ENCODE results near the gene TRIO. TPM values are rescaled to one million over a fixed set of nuclear protein-coding genes. Genes with fewer than 3 reads are reported as not detected.

TRIO gene
- total RNA-seq, 3 donors from 2014 or later (not counting 1 experiment from before 2014, with no cell fraction given) = 84.6 to 136 (median 94.3) TPM

- Histone ChIP-seq H3K27ac (ENCODE audit: low read length) (no peak overlapping the region), H3K4me3 (ENCODE audit: low read length) (no peak overlapping the region), H3K36me3 (ENCODE audit: control insufficient read depth, insufficient read depth, low read length) (no peaks in the 10 kb centered on the region), H3K27me3 (ENCODE audit: control insufficient read depth, insufficient read depth, low read length) (no peaks in the 10 kb centered on the region), H3K4me1 (ENCODE audit: control insufficient read depth, insufficient read depth, low read length) (no peaks in the 10 kb centered on the region), H3K9me3 (ENCODE audit: control insufficient read depth, insufficient read depth, low read length) (no peaks in the 10 kb centered on the region)
- DNase-seq (no peak), ATAC-seq (no peak)
- H3K27me3 Mint-ChIP-seq (ENCODE audit: low read depth in 2 of 2) = peaks cover 5 to 10% of the 10 kb centered on the region in 2 donors
- no peak overlapping the region for H3K4me3 Mint-ChIP-seq
- peaks cover 3 to 5% of the 10 kb centered on the region in 2 donors for H3K9me3 Mint-ChIP-seq
- no peak for TF ChIP-seq CTCF (IDR thresholded peaks at IDR 0.05)
- 80% methylated on average over 3 of the region's 3 CpGs for WGBS (ENCODE audit: insufficient coverage)
- intact Hi-C loops (cut with micrococcal nuclease) = no loop called here
- no peak overlapping the region for H3K27ac Mint-ChIP-seq
- peaks cover 6 to 7% of the 10 kb centered on the region in 2 donors for H3K4me1 Mint-ChIP-seq
- peaks cover 15% of the 10 kb centered on the region for H3K36me3 Mint-ChIP-seq
Observed at GRCh38 chr5:14545308-14545707, 402.2 kb downstream of the TRIO start.

- intact Hi-C loops (cut with micrococcal nuclease) = no loop called here
- H3K36me3 ChIP-seq (ENCODE audit: control insufficient read depth, insufficient read depth, low read length) = no peaks in the 10 kb centered on the region
- H3K27me3 ChIP-seq (ENCODE audit: control insufficient read depth, insufficient read depth, low read length) = no peaks in the 10 kb centered on the region
- H3K9me3 Mint-ChIP-seq = peaks cover 3 to 5% of the 10 kb centered on the region in 2 donors
- WGBS (ENCODE audit: insufficient coverage) = 55% methylated on average over 1 of the region's 1 CpG
- no peak overlapping the region for H3K4me3 Mint-ChIP-seq
- no peak for DNase-seq
- H3K36me3 Mint-ChIP-seq = peaks cover 12% of the 10 kb centered on the region
- H3K4me1 Mint-ChIP-seq = peaks cover 6 to 7% of the 10 kb centered on the region in 2 donors
- ATAC-seq = no peak
- no peaks in the 10 kb centered on the region for H3K4me1 ChIP-seq (ENCODE audit: control insufficient read depth, insufficient read depth, low read length)
- peaks cover 5 to 16% of the 10 kb centered on the region in 2 donors for H3K27me3 Mint-ChIP-seq (ENCODE audit: low read depth in 2 of 2)
- H3K27ac Mint-ChIP-seq = no peak overlapping the region
- TF ChIP-seq CTCF (IDR thresholded peaks at IDR 0.05) = no peak
- H3K4me3 ChIP-seq (ENCODE audit: low read length) = no peak overlapping the region
- H3K9me3 ChIP-seq (ENCODE audit: control insufficient read depth, insufficient read depth, low read length) = no peaks in the 10 kb centered on the region
- H3K27ac ChIP-seq (ENCODE audit: low read length) = no peak overlapping the region
Observed at GRCh38 chr5:14545862-14546261, 402.7 kb downstream of the TRIO start.

GRCh38 chr5:14547666-14548065, 404.5 kb downstream of the TRIO start:
- Histone ChIP-seq H3K27me3 (ENCODE audit: control insufficient read depth, insufficient read depth, low read length) (no peaks in the 10 kb centered on the region), H3K4me3 (ENCODE audit: low read length) (no peak overlapping the region), H3K9me3 (ENCODE audit: control insufficient read depth, insufficient read depth, low read length) (no peaks in the 10 kb centered on the region), H3K36me3 (ENCODE audit: control insufficient read depth, insufficient read depth, low read length) (no peaks in the 10 kb centered on the region), H3K27ac (ENCODE audit: low read length) (no peak overlapping the region), H3K4me1 (ENCODE audit: control insufficient read depth, insufficient read depth, low read length) (no peaks in the 10 kb centered on the region)
- no peaks in the 10 kb centered on the region for H3K9me3 Mint-ChIP-seq
- no peak for DNase-seq
- H3K4me1 Mint-ChIP-seq = peaks cover 6 to 7% of the 10 kb centered on the region in 2 donors
- TF ChIP-seq CTCF (IDR thresholded peaks at IDR 0.05) = no peak
- H3K36me3 Mint-ChIP-seq = no peaks in the 10 kb centered on the region
- ATAC-seq = no peak
- peaks cover 5 to 16% of the 10 kb centered on the region in 2 donors for H3K27me3 Mint-ChIP-seq (ENCODE audit: low read depth in 2 of 2)
- no peak overlapping the region for H3K4me3 Mint-ChIP-seq
- no peak overlapping the region for H3K27ac Mint-ChIP-seq
- WGBS (ENCODE audit: insufficient coverage) = 100% methylated on average over 1 of the region's 1 CpG
- intact Hi-C loops (cut with micrococcal nuclease) = no loop called here

GRCh38 chr5:14551211-14551610, 408.1 kb downstream of the TRIO start:
- no peak for DNase-seq
- no peak overlapping the region for H3K27ac Mint-ChIP-seq
- peaks cover 4 to 16% of the 10 kb centered on the region in 2 donors for H3K27me3 Mint-ChIP-seq (ENCODE audit: low read depth in 2 of 2)

More at GRCh38 chr5:14551211-14551610, 408.1 kb downstream of the TRIO start:
- peaks cover 6 to 7% of the 10 kb centered on the region in 2 donors for H3K4me1 Mint-ChIP-seq
- Histone ChIP-seq H3K9me3 (ENCODE audit: control insufficient read depth, insufficient read depth, low read length) (peaks cover 6% of the 10 kb centered on the region), H3K4me3 (ENCODE audit: low read length) (no peak overlapping the region), H3K27me3 (ENCODE audit: control insufficient read depth, insufficient read depth, low read length) (no peaks in the 10 kb centered on the region), H3K36me3 (ENCODE audit: control insufficient read depth, insufficient read depth, low read length) (no peaks in the 10 kb centered on the region), H3K4me1 (ENCODE audit: control insufficient read depth, insufficient read depth, low read length) (no peaks in the 10 kb centered on the region), H3K27ac (ENCODE audit: low read length) (no peak overlapping the region)
- no peak for TF ChIP-seq CTCF (IDR thresholded peaks at IDR 0.05)
- WGBS (ENCODE audit: insufficient coverage) = 98% methylated on average over 3 of the region's 3 CpGs
- no peak for ATAC-seq
- no peaks in the 10 kb centered on the region for H3K36me3 Mint-ChIP-seq
- no peak overlapping the region for H3K4me3 Mint-ChIP-seq
- intact Hi-C loops (cut with micrococcal nuclease) = no loop called here
- no peaks in the 10 kb centered on the region for H3K9me3 Mint-ChIP-seq
